Measurements from ENCODE around the gene RAPGEF2. TPM values are rescaled to one million over a fixed set of nuclear protein-coding genes. Genes with fewer than 3 reads are reported as not detected.

Gene RAPGEF2
- total and polyA plus RNA-seq, 10 donors = 4.4 to 115 (median 91.0) TPM

DNA sequence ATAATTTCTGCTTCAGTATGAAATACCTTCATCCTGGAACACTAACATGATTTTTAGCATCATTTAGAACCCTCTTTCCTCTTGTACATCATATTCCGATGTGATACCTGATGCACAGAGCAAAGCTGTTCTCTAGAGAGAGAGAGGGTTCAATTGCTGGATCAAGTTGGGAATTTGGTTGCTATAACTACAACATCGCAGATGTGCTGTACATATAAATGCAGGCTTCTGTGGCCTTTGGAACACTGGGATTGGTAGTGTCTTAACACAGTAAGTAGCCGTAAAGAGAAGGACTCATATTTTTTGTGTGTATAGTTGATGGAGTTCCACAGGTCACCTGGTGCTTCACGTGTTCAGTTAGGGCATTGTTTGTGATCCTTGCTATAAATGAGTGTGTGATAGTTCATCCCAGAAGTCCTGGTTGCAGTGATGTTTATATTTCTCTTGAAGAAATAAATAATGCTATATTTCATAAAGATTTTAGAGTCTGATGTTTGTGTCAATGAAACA is 119.2 kb downstream of the RAPGEF2 start:
- intact Hi-C loops (cut with DNase I; ENCODE audit: low total_unique reads) = no loop called here
- H3K9me3 ChIP-seq = no peaks in the 10 kb centered on the region
- WGBS, 5 donors = 93 to 97% (median 95%) methylated on average over 4 of the region's 4 CpGs
- no peaks in the 10 kb centered on the region for H3K27me3 ChIP-seq (replicated peaks in 1 of 7)
- H3K4me3 ChIP-seq = no peak overlapping the region
- DNase-seq = no peak
- H3K27ac ChIP-seq = no peak overlapping the region
- H3K36me3 ChIP-seq = no peaks in the 10 kb centered on the region
- peaks cover 0 to 10% (median 0%) of the 10 kb centered on the region in 6 donors for H3K4me1 ChIP-seq
- TF ChIP-seq CTCF (IDR thresholded peaks at IDR 0.05 in 8 of 11, conservative IDR thresholded peaks at IDR 0.05 in 3 of 11) (no peak), POLR2AphosphoS5 (IDR thresholded peaks at IDR 0.05) (no peak), POLR2A (IDR thresholded peaks at IDR 0.05) (no peak)

DNA sequence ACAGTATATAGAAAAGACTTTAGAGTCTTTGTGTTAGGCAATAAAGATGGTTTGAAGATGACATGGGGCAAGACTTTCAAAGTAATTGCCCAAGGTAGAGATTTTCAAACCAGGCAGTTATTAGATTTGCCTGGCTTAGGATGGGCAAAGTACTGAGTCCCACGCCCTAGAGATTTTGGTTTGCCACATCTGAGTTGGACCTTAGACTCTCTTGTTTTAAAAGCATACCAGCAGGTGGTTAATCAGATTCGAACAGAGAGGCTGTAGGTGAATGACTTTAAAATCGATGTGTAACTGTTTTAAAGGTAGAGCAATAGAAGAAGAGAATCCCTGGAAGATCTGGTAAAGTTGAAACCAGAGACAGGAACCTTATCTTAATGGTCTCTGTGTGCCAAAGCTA is 121.5 kb downstream of the RAPGEF2 start:
- intact Hi-C loops (cut with DNase I; ENCODE audit: low total_unique reads) = no loop called here
- DNase-seq = no peak
- TF ChIP-seq CTCF (IDR thresholded peaks at IDR 0.05 in 8 of 11, conservative IDR thresholded peaks at IDR 0.05 in 3 of 11) (no peak), POLR2A (IDR thresholded peaks at IDR 0.05) (no peak), POLR2AphosphoS5 (IDR thresholded peaks at IDR 0.05) (no peak)
- Histone ChIP-seq H3K27me3 (replicated peaks in 1 of 7) (no peaks in the 10 kb centered on the region), H3K36me3 (no peaks in the 10 kb centered on the region), H3K4me1 (peaks cover 0 to 27% (median 5%) of the 10 kb centered on the region in 6 donors), H3K4me3 (no peak overlapping the region), H3K27ac (no peak overlapping the region), H3K9me3 (no peaks in the 10 kb centered on the region)
- WGBS, 5 donors = 88 to 95% (median 91%) methylated on average over 3 of the region's 3 CpGs

GRCh38 chr4:159227378-159227777 is 124.5 kb downstream of the RAPGEF2 start:
- intact Hi-C loops (cut with DNase I; ENCODE audit: low total_unique reads) = no loop called here

More at GRCh38 chr4:159227378-159227777, 124.5 kb downstream of the RAPGEF2 start:
- no peak overlapping the region for H3K4me3 ChIP-seq
- peak overlapping the region in 7 of 8 donors; percentile 44 to 79 (median 70) for H3K27ac ChIP-seq
- H3K36me3 ChIP-seq = no peaks in the 10 kb centered on the region
- DNase-seq = no peak
- peaks cover 0 to 25% (median 5%) of the 10 kb centered on the region in 6 donors for H3K4me1 ChIP-seq
- no peaks in the 10 kb centered on the region for H3K27me3 ChIP-seq (replicated peaks in 1 of 7)
- TF ChIP-seq CTCF (IDR thresholded peaks at IDR 0.05 in 8 of 11, conservative IDR thresholded peaks at IDR 0.05 in 3 of 11) (no peak), POLR2AphosphoS5 (IDR thresholded peaks at IDR 0.05) (no peak), POLR2A (IDR thresholded peaks at IDR 0.05) (no peak)
- H3K9me3 ChIP-seq = no peaks in the 10 kb centered on the region
- WGBS, 5 donors = 58 to 76% (median 66%) methylated on average over 3 of the region's 3 CpGs

Measured in spleen (tissue), 11 donors.